T-helper 17 cell (primary cell): ENCODE measurements around the gene ATP2B2. TPM values are rescaled to one million over a fixed set of nuclear protein-coding genes. Genes with fewer than 3 reads are reported as not detected.
A peak's percentile ranks its signal among the peaks of the same experiment; 100 is the strongest.

Experiments used
- ATAC-seq: fragments of 150-1000 bp; cut with Tn5 transposase; 2 replicates; pipeline ENCODE4 v1.10.0; 2021; ENCODE audit warnings: mild to moderate bottlenecking, moderate library complexity
- DNase-seq, 3 donors: peaks; one replicate each; pipeline versions ENCODE4 v3.0.0 to v3.0.0-alpha.2; 2020 to 2021
- H3K9me3 ChIP-seq: one replicate; pipeline ENCODE4 v1.7.0; 2013; ENCODE audit warnings: low read length, mild to moderate bottlenecking; ENCODE audit not compliant: control insufficient read depth, poor library complexity, severe bottlenecking
- H3K27ac Mint-ChIP-seq: one replicate; pipeline ENCODE4 v1.8.0; 2022; ENCODE audit warnings: mild to moderate bottlenecking, moderate library complexity, mixed read lengths
- H3K27me3 Mint-ChIP-seq: one replicate; pipeline ENCODE4 v1.8.0; 2022; ENCODE audit warnings: mixed read lengths
- H3K36me3 Mint-ChIP-seq: one replicate; pipeline ENCODE4 v1.8.0; 2022; ENCODE audit warnings: low read depth, mixed read lengths
- H3K4me1 Mint-ChIP-seq: one replicate; pipeline ENCODE4 v1.8.0; 2022; ENCODE audit warnings: mild to moderate bottlenecking, mixed read lengths
- H3K4me3 Mint-ChIP-seq: one replicate; pipeline ENCODE4 v1.8.0; 2022; ENCODE audit warnings: mild to moderate bottlenecking, moderate library complexity, mixed read lengths
- total RNA-seq, 4 donors: library from RNA in 2 of 4; stranded (reverse) in 2 of 4; gene quantifications; one replicate each; pipeline ENCODE4 v1.2.3 and lab custom pipeline; 2022 to 2026

Gene ATP2B2
- total RNA-seq, 2 donors from 2014 or later, result not detected

DNA sequence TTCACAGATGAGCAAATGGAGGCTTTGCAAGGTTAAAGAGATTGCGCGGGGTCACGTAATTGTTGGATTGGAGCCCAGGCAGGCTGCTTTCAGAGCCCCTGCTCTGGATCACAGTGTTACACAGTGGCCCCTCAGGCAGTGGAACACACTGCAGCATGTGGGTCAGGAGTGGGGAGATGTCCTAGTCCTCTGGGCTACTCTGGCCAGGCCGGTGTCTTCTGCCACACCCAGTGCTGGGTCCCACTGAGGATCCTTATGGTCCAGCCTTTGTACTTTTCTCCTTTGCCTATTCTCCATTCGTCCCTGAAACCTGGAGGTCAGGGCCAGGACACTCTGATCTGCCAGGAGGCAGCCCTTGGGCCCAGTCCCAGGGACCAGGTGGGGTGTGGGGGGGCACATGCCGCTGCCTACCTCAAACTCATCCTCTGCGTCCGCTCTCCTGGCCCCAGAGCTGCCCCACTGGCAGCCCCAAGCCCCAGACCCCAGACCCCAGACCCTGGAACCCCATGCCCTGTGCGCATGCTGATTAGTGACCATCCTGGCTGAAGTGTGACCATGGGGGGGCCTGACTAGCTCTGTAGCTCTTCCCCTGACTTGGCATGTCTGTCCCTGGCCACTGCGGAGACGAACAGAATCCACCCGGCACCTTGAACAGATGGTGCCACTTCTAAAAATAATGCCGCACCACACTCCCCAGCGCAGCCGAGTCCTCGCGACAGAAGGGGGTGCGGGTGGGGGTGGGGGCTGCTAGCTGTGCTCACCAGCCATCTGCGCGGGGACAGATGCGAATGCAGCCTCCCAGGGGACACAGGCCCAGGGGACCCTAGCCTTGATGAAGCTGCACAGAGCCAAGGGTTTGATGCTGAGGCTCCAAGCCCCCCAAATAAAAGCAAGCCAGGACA lies 41.6 kb downstream of the ATP2B2 start:
- H3K4me1 Mint-ChIP-seq, result peaks cover 4% of the 10 kb centered on the region
- H3K27ac Mint-ChIP-seq, result no peak overlapping the region
- no peak overlapping the region for H3K4me3 Mint-ChIP-seq
- DNase-seq, result no peak
- H3K27me3 Mint-ChIP-seq, result peaks cover 33% of the 10 kb centered on the region
- H3K9me3 ChIP-seq, result no peaks in the 10 kb centered on the region
- no peaks in the 10 kb centered on the region for H3K36me3 Mint-ChIP-seq
- ATAC-seq, result no peak

DNA sequence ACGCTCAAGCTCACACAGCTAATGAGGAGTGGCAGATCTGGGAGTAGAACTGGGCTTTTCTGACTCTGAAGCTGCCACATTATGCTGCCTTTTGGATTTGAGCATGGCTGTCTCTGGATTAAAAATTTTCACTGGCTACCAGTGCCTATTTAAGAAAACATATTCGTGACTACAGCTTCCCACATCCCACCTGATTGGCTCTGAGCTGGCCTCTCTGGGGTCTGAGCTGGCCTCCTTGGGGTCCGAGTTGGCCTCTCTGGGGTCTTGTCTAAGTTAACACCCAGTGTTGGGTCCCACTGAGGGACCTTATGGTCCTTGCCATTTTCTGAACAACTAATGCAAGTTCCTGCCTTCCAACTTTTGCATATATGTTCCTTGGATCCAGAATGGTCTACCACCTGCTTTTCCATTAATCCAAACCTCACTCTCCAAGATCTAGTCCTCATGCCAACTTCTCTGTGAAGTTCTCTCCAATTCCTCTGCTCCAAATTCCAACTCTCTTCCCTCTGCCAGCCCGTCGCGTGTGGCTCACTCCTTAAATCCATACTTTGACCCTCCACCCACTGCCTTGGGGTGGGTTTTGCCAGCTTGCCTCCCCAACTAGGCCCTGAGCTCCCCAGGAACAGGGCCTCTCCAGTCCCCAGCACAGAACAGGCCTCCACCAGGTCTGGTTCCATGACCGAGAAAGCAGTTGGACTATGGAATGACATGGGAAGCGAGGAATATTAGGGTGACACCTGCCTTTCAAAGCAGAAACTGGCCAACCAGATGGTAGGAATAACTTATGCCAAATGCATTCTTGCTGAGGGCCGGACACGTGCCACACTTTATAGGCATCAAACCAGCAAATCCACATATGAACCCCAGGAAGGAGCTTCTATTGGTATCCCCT lies 42.5 kb downstream of the ATP2B2 start:
- no peaks in the 10 kb centered on the region for H3K9me3 ChIP-seq
- H3K27me3 Mint-ChIP-seq, result peaks cover 24% of the 10 kb centered on the region
- H3K4me3 Mint-ChIP-seq, result no peak overlapping the region
- ATAC-seq (no peak), DNase-seq (no peak)
- H3K27ac Mint-ChIP-seq, result no peak overlapping the region
- peaks cover 4% of the 10 kb centered on the region for H3K4me1 Mint-ChIP-seq
- H3K36me3 Mint-ChIP-seq, result no peaks in the 10 kb centered on the region

DNA sequence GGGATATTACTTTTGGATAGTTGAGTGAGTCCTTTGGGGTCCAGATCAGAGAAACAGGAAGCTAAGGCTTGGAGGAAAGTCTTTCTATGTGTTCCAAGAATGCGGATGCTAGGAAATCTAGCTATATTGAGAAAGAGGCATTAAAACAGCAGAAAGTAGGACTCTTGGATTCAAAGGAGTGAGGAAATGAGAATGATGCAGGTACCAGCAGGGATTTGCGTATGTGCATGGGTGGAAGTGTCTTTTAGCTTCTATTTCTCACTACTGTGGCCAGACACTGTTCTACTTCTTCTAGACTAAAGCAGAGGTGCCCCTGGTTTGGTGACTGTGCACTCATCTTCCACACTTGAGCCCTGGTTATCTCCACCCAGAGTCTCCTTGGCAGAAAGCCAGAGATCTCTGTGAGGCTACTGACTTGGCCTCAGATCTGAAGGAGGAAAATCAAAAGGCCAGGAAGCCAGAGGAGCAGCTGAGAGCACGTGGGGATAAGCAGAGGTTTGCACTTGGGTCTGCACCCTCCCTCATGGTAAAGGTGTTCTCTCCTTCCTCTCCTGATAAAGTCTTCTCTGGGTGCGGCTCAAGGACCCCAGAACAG lies 44.3 kb downstream of the ATP2B2 start:
- no peak overlapping the region for H3K27ac Mint-ChIP-seq
- peaks cover 22% of the 10 kb centered on the region for H3K27me3 Mint-ChIP-seq
- no peaks in the 10 kb centered on the region for H3K36me3 Mint-ChIP-seq
- no peak overlapping the region for H3K4me3 Mint-ChIP-seq
- no peak for ATAC-seq
- H3K4me1 Mint-ChIP-seq, result peaks cover 2% of the 10 kb centered on the region
- DNase-seq, result no peak
- H3K9me3 ChIP-seq, result peaks cover 2% of the 10 kb centered on the region

DNA sequence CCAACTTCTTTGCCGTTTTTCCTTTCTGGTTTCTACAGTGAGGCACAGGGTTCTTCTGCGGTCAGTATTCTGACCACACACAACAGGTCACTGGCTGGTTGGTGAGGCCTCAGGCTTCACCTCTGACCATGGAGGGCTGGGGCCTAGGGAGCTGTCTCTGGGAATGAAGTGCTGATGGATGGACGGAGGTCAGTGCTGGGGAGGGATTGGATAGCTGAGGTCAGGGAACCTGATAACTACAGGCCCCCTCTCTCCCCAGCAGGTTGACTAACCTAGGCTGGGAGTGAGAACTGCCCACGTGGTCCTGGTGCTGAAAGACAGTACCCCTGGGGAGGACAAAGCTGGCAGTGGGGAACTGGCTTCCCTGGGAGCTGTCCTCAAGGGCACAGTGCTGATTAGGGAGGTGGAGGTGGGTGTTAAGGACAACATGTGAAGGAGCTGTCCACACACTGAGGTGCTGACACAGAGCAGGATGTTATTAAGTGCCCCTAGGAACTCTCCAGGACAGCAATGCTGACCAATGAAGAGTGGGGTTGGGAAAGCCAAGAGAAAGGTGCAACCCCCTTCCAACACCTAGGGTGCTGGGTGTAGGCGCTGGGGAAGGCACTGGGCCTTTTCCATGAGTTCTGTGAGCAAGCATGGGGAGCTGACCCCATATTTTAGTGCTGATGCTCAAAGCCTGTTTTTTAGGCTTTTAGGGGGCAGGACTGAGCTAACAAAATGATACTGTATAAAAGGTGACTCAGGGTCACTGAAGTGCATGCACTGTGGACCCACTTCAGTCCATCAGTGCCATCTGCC lies 45.2 kb downstream of the ATP2B2 start:
- H3K36me3 Mint-ChIP-seq, result no peaks in the 10 kb centered on the region
- H3K4me3 Mint-ChIP-seq, result no peak overlapping the region
- DNase-seq (peak in 2 of 3 donors; percentile 14 to 35), ATAC-seq (peak; percentile 70)
- H3K4me1 Mint-ChIP-seq, result no peaks in the 10 kb centered on the region
- peaks cover 2% of the 10 kb centered on the region for H3K9me3 ChIP-seq
- no peak overlapping the region for H3K27ac Mint-ChIP-seq
- peaks cover 14% of the 10 kb centered on the region for H3K27me3 Mint-ChIP-seq

DNA sequence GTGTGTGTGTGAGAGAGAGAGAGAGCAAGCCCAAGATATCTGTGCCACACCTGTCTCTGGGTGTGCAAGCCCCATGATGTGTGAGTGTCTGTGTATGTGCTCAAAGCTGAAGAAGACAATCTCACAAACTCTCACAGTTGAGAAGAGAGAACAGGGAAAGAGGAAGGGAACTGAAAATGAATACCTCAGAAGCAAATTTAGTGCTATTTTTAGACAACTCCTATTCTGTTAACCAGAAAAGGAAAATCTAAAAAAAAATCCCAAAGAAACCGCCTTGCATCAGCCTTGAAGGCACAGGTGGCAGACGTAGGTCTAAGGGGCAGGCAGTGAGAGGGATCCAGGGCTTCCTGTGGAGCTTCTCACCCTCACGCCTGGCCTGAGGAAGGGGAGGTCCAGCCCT lies 47.8 kb downstream of the ATP2B2 start:
- DNase-seq (no peak), ATAC-seq (no peak)
- Mint-ChIP-seq H3K4me1 (no peaks in the 10 kb centered on the region), H3K27me3 (peaks cover 31% of the 10 kb centered on the region), H3K27ac (no peak overlapping the region), H3K4me3 (no peak overlapping the region), H3K36me3 (no peaks in the 10 kb centered on the region)
- H3K9me3 ChIP-seq, result peaks cover 2% of the 10 kb centered on the region

DNA sequence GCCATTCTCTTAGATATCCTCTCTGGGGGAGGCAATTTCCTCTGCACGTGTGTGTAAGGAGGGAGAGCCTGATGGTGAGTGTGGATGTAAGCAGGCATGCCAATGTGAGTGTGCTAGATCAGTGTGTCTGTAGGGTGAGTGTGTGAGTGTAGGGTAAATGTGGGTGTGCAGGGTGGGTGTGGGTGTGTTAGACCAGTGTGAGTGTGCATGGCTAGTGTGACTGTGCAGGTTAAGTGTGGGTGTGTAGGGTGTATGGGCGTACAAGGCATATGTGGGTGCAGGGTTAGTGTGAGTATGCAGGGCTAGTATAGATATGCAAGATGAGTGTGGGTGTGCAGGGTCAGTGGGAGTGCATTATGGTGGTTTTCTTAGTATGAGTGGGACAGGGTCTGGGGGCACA lies 48.4 kb downstream of the ATP2B2 start:
- ATAC-seq, result no peak
- peaks cover 2% of the 10 kb centered on the region for H3K9me3 ChIP-seq
- peaks cover 37% of the 10 kb centered on the region for H3K27me3 Mint-ChIP-seq
- H3K4me1 Mint-ChIP-seq, result no peaks in the 10 kb centered on the region
- H3K36me3 Mint-ChIP-seq, result no peaks in the 10 kb centered on the region
- no peak overlapping the region for H3K27ac Mint-ChIP-seq
- no peak overlapping the region for H3K4me3 Mint-ChIP-seq
- no peak for DNase-seq

DNA sequence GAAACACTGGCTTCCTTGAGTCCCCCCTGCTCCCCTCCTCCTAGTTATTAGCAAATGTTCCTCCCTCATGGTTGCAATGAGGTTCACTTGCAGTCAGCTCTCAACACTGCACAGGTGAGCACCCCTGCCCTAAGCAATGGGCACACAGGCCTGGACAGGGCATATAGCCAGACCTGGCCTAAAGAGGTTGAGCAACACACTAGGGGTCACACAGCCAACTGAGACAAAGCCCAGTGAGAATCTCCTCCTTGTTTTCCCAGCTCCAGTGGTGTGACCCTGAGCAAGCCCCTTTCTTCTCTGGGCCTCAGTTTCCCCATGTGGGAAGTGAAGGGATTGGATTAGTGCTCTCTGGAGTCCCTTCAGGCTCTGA lies 49.9 kb downstream of the ATP2B2 start:
- Mint-ChIP-seq H3K4me3 (no peak overlapping the region), H3K27me3 (peaks cover 48% of the 10 kb centered on the region), H3K27ac (no peak overlapping the region), H3K36me3 (no peaks in the 10 kb centered on the region), H3K4me1 (no peaks in the 10 kb centered on the region)
- H3K9me3 ChIP-seq, result peaks cover 2% of the 10 kb centered on the region
- no peak for DNase-seq
- no peak for ATAC-seq

DNA sequence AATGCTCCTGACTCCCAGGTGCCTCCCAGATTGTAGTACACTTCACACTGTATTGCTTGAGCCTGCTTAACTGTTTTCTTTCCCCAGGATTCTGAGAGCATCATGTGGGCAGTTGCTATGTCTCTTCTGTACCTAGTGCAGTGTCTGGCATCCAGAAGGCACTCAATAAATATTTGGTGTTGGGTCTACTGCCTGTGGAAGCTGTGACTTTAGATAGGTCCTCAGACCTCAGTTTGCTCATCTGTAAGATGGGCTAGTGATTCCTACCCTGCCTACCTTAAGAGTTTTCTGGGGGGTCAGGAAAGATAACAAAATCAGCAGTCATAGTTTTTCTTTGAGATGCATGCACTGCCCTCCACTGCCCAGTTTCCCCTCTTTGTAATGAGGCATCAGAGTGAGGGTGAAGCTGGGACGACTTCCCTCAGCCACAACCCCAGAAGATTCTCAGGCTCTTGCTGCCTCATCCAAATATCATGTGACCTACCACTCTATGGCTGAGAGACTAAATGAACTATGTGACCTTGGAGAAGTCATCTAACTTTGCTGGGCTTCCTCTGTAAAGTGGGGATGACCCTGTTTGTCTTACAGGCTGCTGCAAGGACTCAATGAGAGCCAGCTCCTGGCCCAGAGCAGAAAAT lies 50.4 kb downstream of the ATP2B2 start:
- H3K36me3 Mint-ChIP-seq, result peaks cover 1% of the 10 kb centered on the region

DNA sequence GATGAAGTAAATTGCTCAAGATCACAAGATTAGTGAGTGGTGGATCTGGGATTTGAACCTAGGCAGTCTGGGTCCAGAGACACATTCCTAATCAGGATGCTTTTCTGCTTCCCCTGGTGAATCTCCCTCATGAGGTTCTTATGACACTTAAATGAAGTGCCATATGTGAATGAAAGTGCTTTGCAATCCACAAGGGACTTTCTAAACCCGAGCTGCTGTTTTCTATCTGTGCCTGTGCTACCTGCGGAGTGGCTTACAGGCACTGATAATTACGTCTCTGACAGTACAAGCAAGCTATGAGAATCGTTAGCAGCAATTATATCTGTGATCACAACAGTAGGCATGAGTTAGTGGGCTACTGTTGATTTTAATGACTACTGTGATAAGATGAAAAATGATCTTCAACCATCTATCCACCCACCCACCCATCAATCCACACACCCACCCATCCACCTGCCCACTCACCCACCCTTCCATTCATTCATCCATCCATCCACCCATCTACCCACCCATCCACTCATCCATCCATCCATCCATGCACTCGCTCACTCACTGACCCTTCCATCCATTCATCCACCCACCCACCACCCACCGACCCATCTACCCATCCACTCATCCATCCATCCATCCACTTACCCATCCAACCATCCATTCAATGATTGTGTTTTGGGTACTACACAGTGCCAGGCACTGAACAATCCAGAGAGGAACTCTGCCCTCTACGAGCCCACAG lies 51.8 kb downstream of the ATP2B2 start:
- no peak for ATAC-seq
- Mint-ChIP-seq H3K27ac (no peak overlapping the region), H3K36me3 (peaks cover 3% of the 10 kb centered on the region), H3K4me3 (no peak overlapping the region), H3K4me1 (no peaks in the 10 kb centered on the region), H3K27me3 (peaks cover 57% of the 10 kb centered on the region)
- peaks cover 2% of the 10 kb centered on the region for H3K9me3 ChIP-seq
- no peak for DNase-seq

More for the DNA sequence above, 50.4 kb downstream of the ATP2B2 start:
- Mint-ChIP-seq H3K4me1 (no peaks in the 10 kb centered on the region), H3K27me3 (peaks cover 53% of the 10 kb centered on the region), H3K27ac (no peak overlapping the region), H3K4me3 (no peak overlapping the region)
- no peak for ATAC-seq
- DNase-seq, result no peak
- peaks cover 2% of the 10 kb centered on the region for H3K9me3 ChIP-seq

DNA sequence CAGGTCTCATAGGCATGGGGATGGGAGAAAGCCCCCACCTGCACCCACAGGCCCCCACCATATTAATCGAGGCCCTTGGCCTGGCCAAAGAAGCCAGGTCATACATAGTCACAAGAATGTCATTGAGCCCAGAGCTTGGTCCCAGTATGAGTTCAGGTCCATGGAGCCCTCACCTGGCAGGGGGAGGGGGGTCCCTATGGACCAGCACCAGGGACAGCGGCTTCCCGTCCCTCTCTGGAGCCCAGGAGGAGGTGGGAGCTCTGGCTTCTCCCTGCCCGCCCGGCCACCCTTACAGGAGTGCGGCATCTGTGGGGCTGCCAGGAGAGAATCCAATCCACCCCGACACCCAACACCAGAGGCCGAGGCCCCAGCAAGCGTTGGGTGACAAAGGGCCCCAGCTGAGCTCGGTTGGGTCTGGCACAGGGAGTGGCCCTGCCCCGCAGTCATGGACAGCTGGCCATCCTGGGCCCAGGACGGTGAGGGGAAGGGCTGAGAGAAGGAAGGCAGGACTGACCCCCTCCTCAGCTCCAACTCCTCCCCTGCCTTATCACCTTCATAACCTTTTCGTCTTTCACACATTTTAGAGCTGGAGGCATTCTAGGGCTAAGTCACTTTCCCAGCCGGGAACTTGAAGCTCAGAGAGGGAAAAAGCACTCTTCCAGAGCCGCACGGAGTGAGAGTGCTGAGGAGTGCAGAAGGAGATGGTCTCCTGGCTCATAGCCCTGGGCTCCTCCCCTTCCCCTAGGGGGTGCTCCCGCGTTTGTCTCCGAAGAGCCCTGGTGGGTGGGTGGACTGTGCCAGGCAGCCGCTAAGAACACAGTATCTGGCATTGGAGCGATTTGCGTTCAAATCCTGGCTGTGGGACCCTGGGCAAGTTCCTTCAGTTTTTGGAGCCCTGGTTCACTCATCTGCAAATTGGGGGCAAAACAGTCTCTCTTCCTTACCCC lies 54.6 kb downstream of the ATP2B2 start:
- H3K9me3 ChIP-seq, result no peaks in the 10 kb centered on the region
- ATAC-seq (no peak), DNase-seq (no peak)
- H3K4me1 Mint-ChIP-seq, result no peaks in the 10 kb centered on the region
- H3K36me3 Mint-ChIP-seq, result peaks cover 3% of the 10 kb centered on the region
- H3K27me3 Mint-ChIP-seq, result peaks cover 46% of the 10 kb centered on the region
- no peak overlapping the region for H3K4me3 Mint-ChIP-seq
- no peak overlapping the region for H3K27ac Mint-ChIP-seq

DNA sequence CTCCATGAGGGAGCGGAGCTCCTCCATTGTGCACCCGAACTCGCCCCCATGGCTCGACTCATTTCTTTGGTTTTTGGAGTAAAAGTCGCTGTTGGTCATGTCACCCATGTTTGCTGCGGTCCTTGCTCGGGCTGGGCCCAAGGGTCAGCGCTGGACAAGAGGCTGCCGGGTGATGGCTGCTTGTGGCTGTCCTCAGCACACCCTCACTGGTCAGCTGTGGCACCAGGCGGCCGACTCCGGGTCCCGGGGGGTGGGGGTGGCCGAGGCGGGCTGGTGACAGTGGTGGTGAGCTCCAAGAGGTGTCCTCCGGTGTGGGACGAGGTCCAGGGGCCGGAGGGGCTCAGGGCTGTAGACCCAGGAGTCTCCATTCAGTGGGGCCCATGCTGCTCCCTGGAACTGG lies 56.0 kb downstream of the ATP2B2 start:
- DNase-seq (no peak), ATAC-seq (no peak)
- Mint-ChIP-seq H3K36me3 (peaks cover 6% of the 10 kb centered on the region), H3K4me3 (no peak overlapping the region), H3K27ac (no peak overlapping the region), H3K4me1 (no peaks in the 10 kb centered on the region), H3K27me3 (peaks cover 49% of the 10 kb centered on the region)
- no peaks in the 10 kb centered on the region for H3K9me3 ChIP-seq
